ENCODE data around the gene IGFBP4. TPM values are rescaled to one million over a fixed set of nuclear protein-coding genes. Genes with fewer than 3 reads are reported as not detected.

IGFBP4 gene
- total RNA-seq, 1 donor from 2014 or later: 142 TPM

- Mint-ChIP-seq H3K9me3 (ENCODE audit: unreplicated experiment) (no peaks in the 10 kb centered on the region), H3K4me3 (ENCODE audit: unreplicated experiment) (no peak overlapping the region), H3K4me1 (ENCODE audit: low read depth, unreplicated experiment) (peaks cover 13% of the 10 kb centered on the region), H3K27ac (ENCODE audit: unreplicated experiment) (peak overlapping the region; percentile 23), H3K27me3 (ENCODE audit: low read depth, unreplicated experiment) (peaks cover 5% of the 10 kb centered on the region), H3K36me3 (ENCODE audit: low read depth, unreplicated experiment) (no peaks in the 10 kb centered on the region)
- peak overlapping the region; percentile 89 for H3K27ac ChIP-seq (ENCODE audit: low read depth, low read length)
- H2AFZ ChIP-seq (ENCODE audit: low read depth, low read length): peak overlapping the region; percentile 36
- FAIRE-seq (no peak), DNase-seq (ENCODE audit: low read depth) (peak; percentile 47)
- no peak for TF ChIP-seq EZH2 (IDR thresholded peaks at IDR 0.05; ENCODE audit: insufficient read depth, low read length)
- no peak for TF ChIP-seq CTCF (IDR thresholded peaks at IDR 0.05; ENCODE audit: insufficient read depth, low read depth, low read length)
- H3K79me2 ChIP-seq (ENCODE audit: insufficient read depth, low read length): no peaks in the 10 kb centered on the region
- H4K20me1 ChIP-seq (ENCODE audit: insufficient read depth, low read length): no peaks in the 10 kb centered on the region
- peaks cover 20% of the 10 kb centered on the region for H3K4me1 ChIP-seq (ENCODE audit: insufficient read depth, low read length)
- H3K9ac ChIP-seq (ENCODE audit: low read length): peak overlapping the region; percentile 28
- H3K4me3 ChIP-seq (ENCODE audit: insufficient read depth, low read depth, low read length): no peak overlapping the region
- no peaks in the 10 kb centered on the region for H3K27me3 ChIP-seq (ENCODE audit: insufficient read depth, low read length)
- no peaks in the 10 kb centered on the region for H3K9me3 ChIP-seq (ENCODE audit: insufficient read depth, low read depth, low read length)
- H3K4me2 ChIP-seq (ENCODE audit: low read length): peak overlapping the region; percentile 28
- no peaks in the 10 kb centered on the region for H3K36me3 ChIP-seq (ENCODE audit: insufficient read depth, low read length)
These were observed 28.8 kb downstream of the IGFBP4 start for GRCh38 chr17:40471846-40472732.

GRCh38 chr17:40472733-40473452 lies 29.6 kb downstream of the IGFBP4 start:
- FAIRE-seq: no peak

More at GRCh38 chr17:40472733-40473452, 29.6 kb downstream of the IGFBP4 start:
- Histone ChIP-seq H3K27ac (ENCODE audit: low read depth, low read length) (no peak overlapping the region), H3K79me2 (ENCODE audit: insufficient read depth, low read length) (no peaks in the 10 kb centered on the region), H3K27me3 (ENCODE audit: insufficient read depth, low read length) (no peaks in the 10 kb centered on the region), H3K9me3 (ENCODE audit: insufficient read depth, low read depth, low read length) (no peaks in the 10 kb centered on the region), H4K20me1 (ENCODE audit: insufficient read depth, low read length) (no peaks in the 10 kb centered on the region), H3K4me1 (ENCODE audit: insufficient read depth, low read length) (peaks cover 20% of the 10 kb centered on the region), H3K4me3 (ENCODE audit: insufficient read depth, low read depth, low read length) (no peak overlapping the region), H3K9ac (ENCODE audit: low read length) (no peak overlapping the region), H2AFZ (ENCODE audit: low read depth, low read length) (no peak overlapping the region), H3K36me3 (ENCODE audit: insufficient read depth, low read length) (no peaks in the 10 kb centered on the region), H3K4me2 (ENCODE audit: low read length) (no peak overlapping the region)
- H3K4me1 Mint-ChIP-seq (ENCODE audit: low read depth, unreplicated experiment): peaks cover 13% of the 10 kb centered on the region
- DNase-seq (ENCODE audit: low read depth): no peak
- peaks cover 5% of the 10 kb centered on the region for H3K27me3 Mint-ChIP-seq (ENCODE audit: low read depth, unreplicated experiment)
- H3K4me3 Mint-ChIP-seq (ENCODE audit: unreplicated experiment): no peak overlapping the region
- no peaks in the 10 kb centered on the region for H3K36me3 Mint-ChIP-seq (ENCODE audit: low read depth, unreplicated experiment)
- no peak for TF ChIP-seq CTCF (IDR thresholded peaks at IDR 0.05; ENCODE audit: insufficient read depth, low read depth, low read length)
- TF ChIP-seq EZH2 (IDR thresholded peaks at IDR 0.05; ENCODE audit: insufficient read depth, low read length): no peak
- no peak overlapping the region for H3K27ac Mint-ChIP-seq (ENCODE audit: unreplicated experiment)
- no peaks in the 10 kb centered on the region for H3K9me3 Mint-ChIP-seq (ENCODE audit: unreplicated experiment)

All from astrocyte (in vitro differentiated cells and primary cell).